ENCODE data around the gene ZNF679. TPM values are rescaled to one million over a fixed set of nuclear protein-coding genes. Genes with fewer than 3 reads are reported as not detected.
"Not testable (repeated sequence)": the region's sequence is repeated elsewhere in the genome, so short reads cannot be mapped to it uniquely, and the experiment has no call there.

Gene ZNF679
- total RNA-seq, 1 donor from 2014 or later, result not detected

DNA sequence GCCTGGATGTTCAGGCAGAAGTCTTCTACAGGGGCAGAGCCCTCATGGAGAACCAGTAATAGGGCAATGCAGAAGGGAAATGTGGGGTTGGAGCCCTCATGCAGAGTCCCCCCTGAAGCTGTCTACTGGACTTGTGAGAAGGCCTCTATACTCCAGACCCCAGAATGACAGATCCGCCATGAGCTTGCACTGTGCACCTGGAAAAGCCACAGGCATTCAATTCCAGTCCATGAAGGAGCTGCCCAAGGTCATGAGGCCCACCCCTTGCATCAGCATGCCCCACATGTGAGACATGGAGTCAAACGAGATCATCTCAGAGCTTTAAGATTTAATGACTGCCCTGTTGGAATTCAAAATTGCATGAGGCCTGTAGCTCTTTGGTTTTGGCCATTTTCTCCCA, 4.9 kb upstream of the ZNF679 start:
- Mint-ChIP-seq H3K4me3 (no peak overlapping the region), H3K27ac (no peak overlapping the region), H3K4me1 (no peaks in the 10 kb centered on the region), H3K9me3 (peaks cover 72% of the 10 kb centered on the region), H3K36me3 (no peaks in the 10 kb centered on the region), H3K27me3 (ENCODE audit: low read depth) (no peaks in the 10 kb centered on the region)
- TF ChIP-seq, protein P1, sequence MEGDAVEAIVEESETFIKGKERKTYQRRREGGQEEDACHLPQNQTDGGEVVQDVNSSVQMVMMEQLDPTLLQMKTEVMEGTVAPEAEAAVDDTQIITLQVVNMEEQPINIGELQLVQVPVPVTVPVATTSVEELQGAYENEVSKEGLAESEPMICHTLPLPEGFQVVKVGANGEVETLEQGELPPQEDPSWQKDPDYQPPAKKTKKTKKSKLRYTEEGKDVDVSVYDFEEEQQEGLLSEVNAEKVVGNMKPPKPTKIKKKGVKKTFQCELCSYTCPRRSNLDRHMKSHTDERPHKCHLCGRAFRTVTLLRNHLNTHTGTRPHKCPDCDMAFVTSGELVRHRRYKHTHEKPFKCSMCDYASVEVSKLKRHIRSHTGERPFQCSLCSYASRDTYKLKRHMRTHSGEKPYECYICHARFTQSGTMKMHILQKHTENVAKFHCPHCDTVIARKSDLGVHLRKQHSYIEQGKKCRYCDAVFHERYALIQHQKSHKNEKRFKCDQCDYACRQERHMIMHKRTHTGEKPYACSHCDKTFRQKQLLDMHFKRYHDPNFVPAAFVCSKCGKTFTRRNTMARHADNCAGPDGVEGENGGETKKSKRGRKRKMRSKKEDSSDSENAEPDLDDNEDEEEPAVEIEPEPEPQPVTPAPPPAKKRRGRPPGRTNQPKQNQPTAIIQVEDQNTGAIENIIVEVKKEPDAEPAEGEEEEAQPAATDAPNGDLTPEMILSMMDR (IDR thresholded peaks at IDR 0.05; ENCODE audit: unreplicated experiment), result no peak
- DNase-seq (ENCODE audit: low spot score in 2 of 2, unreplicated experiment in 2 of 2), result no peak

GRCh38 chr7:64266341-64266919, 38.2 kb downstream of the ZNF679 start:
- no peak for DNase-seq (ENCODE audit: low spot score in 2 of 2, unreplicated experiment in 2 of 2)
- Mint-ChIP-seq H3K27ac (no peak overlapping the region), H3K27me3 (ENCODE audit: low read depth) (no peaks in the 10 kb centered on the region), H3K36me3 (no peaks in the 10 kb centered on the region), H3K9me3 (peaks cover 41% of the 10 kb centered on the region), H3K4me1 (no peaks in the 10 kb centered on the region), H3K4me3 (no peak overlapping the region)
- TF ChIP-seq, protein P1 (IDR thresholded peaks at IDR 0.05; ENCODE audit: unreplicated experiment), result no peak

- Mint-ChIP-seq H3K27ac (no peak overlapping the region), H3K9me3 (peaks cover 50% of the 10 kb centered on the region), H3K4me3 (no peak overlapping the region), H3K36me3 (no peaks in the 10 kb centered on the region), H3K4me1 (no peaks in the 10 kb centered on the region), H3K27me3 (ENCODE audit: low read depth) (no peaks in the 10 kb centered on the region)
- TF ChIP-seq, protein P1 (IDR thresholded peaks at IDR 0.05; ENCODE audit: unreplicated experiment), result no peak
- DNase-seq (ENCODE audit: low spot score in 2 of 2, unreplicated experiment in 2 of 2), result no peak
Observed at GRCh38 chr7:64277630-64278029, 49.4 kb downstream of the ZNF679 start.

DNA sequence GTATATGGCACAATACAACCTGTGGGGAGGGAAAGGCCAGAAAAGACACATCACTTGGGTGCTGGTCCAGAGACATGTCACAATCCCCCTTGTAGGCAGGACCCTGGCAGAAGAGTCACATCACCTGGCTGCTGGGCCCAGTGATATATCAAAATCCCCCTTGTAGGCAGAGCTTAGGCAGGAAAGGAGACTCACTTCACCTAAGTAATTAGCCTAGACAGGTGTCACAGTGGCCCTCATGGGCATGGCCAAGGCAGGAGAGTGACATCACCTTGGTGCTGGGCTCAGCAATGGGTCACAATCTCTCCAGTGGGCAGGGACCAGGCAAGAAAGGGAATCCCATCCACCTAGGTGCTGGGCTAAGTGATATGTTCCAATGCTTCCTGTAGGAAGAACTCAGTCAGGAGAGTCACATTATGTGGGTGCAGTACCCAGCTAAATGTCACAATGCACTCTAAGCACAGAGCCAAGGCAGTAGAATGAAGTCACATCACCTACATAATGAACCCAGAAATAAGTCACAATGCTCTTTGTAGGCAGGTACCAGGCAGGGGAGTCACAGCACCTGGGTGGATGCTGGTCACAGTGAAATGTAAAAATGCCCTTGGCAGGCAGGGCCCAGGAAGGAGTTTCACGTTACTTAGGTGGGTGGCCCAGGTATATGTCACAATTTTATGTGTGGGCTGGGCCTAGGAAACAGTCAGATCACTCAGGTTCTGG, 66.6 kb downstream of the ZNF679 start:
- Mint-ChIP-seq H3K27me3 (ENCODE audit: low read depth) (no peaks in the 10 kb centered on the region), H3K27ac (no peak overlapping the region), H3K9me3 (peaks cover 90% of the 10 kb centered on the region), H3K36me3 (no peaks in the 10 kb centered on the region), H3K4me1 (no peaks in the 10 kb centered on the region), H3K4me3 (no peak overlapping the region)
- TF ChIP-seq, protein P1 (IDR thresholded peaks at IDR 0.05; ENCODE audit: unreplicated experiment), result no peak
- DNase-seq (ENCODE audit: low spot score in 2 of 2, unreplicated experiment in 2 of 2), result no peak

- H3K4me1 Mint-ChIP-seq, H3K27ac Mint-ChIP-seq: not testable (repeated sequence)
- peaks cover 86% of the 10 kb centered on the region for H3K9me3 Mint-ChIP-seq
Observed at GRCh38 chr7:64297418-64297817, 69.1 kb downstream of the ZNF679 start.

GRCh38 chr7:64300641-64301405, 72.5 kb downstream of the ZNF679 start:
- H3K27me3 Mint-ChIP-seq (ENCODE audit: low read depth), result no peaks in the 10 kb centered on the region
- no peak for DNase-seq (ENCODE audit: low spot score in 2 of 2, unreplicated experiment in 2 of 2)
- H3K27ac Mint-ChIP-seq, result no peak overlapping the region
- H3K4me3 Mint-ChIP-seq, result no peak overlapping the region
- peaks cover 71% of the 10 kb centered on the region for H3K9me3 Mint-ChIP-seq
- no peaks in the 10 kb centered on the region for H3K4me1 Mint-ChIP-seq
- TF ChIP-seq, protein P1 (IDR thresholded peaks at IDR 0.05; ENCODE audit: unreplicated experiment), result no peak
- peaks cover 3% of the 10 kb centered on the region for H3K36me3 Mint-ChIP-seq

More at GRCh38 chr7:64297418-64297817, 69.1 kb downstream of the ZNF679 start:
- not testable (repeated sequence) for H3K4me3 Mint-ChIP-seq; DNase-seq (ENCODE audit: low spot score in 2 of 2, unreplicated experiment in 2 of 2); H3K36me3 Mint-ChIP-seq; H3K27me3 Mint-ChIP-seq (ENCODE audit: low read depth)

Data from mesothelial cell of epicardium (in vitro differentiated cells).